ENCODE data around the gene RNU1-1. TPM values are rescaled to one million over a fixed set of nuclear protein-coding genes. Genes with fewer than 3 reads are reported as not detected.

RNU1-1 gene
- polyA plus RNA-seq, 5 donors: 1.3 to 2.7 TPM; not detected in 3

Other genes with a start within 250 kb of the RNU1-1 start
- 10 to 100 TPM; 16.1 to 24.8 (median 22.7) TPM for gene FBXO42, start 161.8 kb downstream of the RNU1-1 start, polyA plus RNA-seq (ENCODE audit: insufficient read depth in 1 of 5, insufficient read length in 5 of 5, low replicate concordance in 1 of 5)
- 100 to 1,000 TPM in 1 of 5 donors, 10 to 100 TPM in 4; 77.4 to 103 (median 83.0) TPM for gene SZRD1, start 147.0 kb downstream of the RNU1-1 start, polyA plus RNA-seq (ENCODE audit: insufficient read depth in 1 of 5, insufficient read length in 5 of 5, low replicate concordance in 1 of 5)
- gene SPATA21, start 76.9 kb downstream of the RNU1-1 start, polyA plus RNA-seq (ENCODE audit: insufficient read depth in 1 of 5, insufficient read length in 5 of 5, low replicate concordance in 1 of 5): under 1 TPM; 0.08 to 0.50 (median 0.33) TPM
- gene NECAP2, start 73.6 kb downstream of the RNU1-1 start, polyA plus RNA-seq (ENCODE audit: insufficient read depth in 1 of 5, insufficient read length in 5 of 5, low replicate concordance in 1 of 5): 10 to 100 TPM; 74.2 to 84.1 (median 79.4) TPM
- gene NBPF1, start 99.3 kb upstream of the RNU1-1 start, polyA plus RNA-seq (ENCODE audit: insufficient read depth in 1 of 5, insufficient read length in 5 of 5, low replicate concordance in 1 of 5): 100 to 1,000 TPM in 3 of 5 donors, 10 to 100 TPM in 2; 81.9 to 115 (median 106) TPM
- 1 to 10 TPM in 2 of 5 donors, not detected in 3; 1.3 to 2.7 TPM for gene RNU1-3, start 152.7 kb upstream of the RNU1-1 start, polyA plus RNA-seq (ENCODE audit: insufficient read depth in 1 of 5, insufficient read length in 5 of 5, low replicate concordance in 1 of 5)
- 1 to 10 TPM in 2 of 5 donors, not detected in 3; 1.3 to 2.7 TPM for gene RNU1-4, start 226.2 kb upstream of the RNU1-1 start, polyA plus RNA-seq (ENCODE audit: insufficient read depth in 1 of 5, insufficient read length in 5 of 5, low replicate concordance in 1 of 5)

All from right lung (tissue), 5 donors.